ENCODE measurements around the gene LOXHD1.

LOXHD1 gene

GRCh38 chr18:46657115-46657955 lies at the start of gene LOXHD1:
Gene LOXHD1, minus strand, starts transcription at chr18:46657220. Its CDS starts 187 bp downstream, at chr18:46657033.
- no peak within 1 kb of the TSS for H3K27ac ChIP-seq
- no peak within 1 kb of the TSS for H3K4me3 ChIP-seq

GRCh38 chr18:46705521-46705920 lies 48.5 kb upstream of the LOXHD1 start:
- Histone ChIP-seq H3K27ac (no peak overlapping the region), H3K4me3 (no peak overlapping the region)

- H3K4me3 ChIP-seq = no peak overlapping the region
- H3K27ac ChIP-seq = no peak overlapping the region
Measured at GRCh38 chr18:46704816-46705215, 47.8 kb upstream of the LOXHD1 start.

GRCh38 chr18:46704189-46704588 lies 47.2 kb upstream of the LOXHD1 start:
- Histone ChIP-seq H3K27ac (no peak overlapping the region), H3K4me3 (no peak overlapping the region)

DNA sequence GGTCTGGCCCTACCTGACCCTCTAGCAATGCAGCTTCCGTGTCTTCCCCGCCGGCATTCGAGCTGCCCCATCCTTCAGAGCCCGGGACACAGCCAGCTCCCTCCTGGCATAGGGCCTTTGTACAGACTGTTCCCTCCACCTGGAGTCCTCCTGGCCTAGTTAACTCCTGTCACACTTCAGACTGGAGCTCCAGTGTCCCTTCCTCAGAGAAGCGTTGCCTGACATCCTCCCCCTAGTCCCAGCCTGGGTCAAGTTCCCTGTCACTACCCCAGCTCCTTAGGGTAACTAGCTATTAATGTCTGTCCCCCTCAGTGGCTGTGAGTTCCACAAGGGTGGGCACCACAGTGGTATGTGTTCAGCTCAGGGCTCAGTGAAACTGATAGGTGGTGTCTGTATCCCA lies 45.5 kb upstream of the LOXHD1 start:
- no peak overlapping the region for H3K27ac ChIP-seq
- H3K4me3 ChIP-seq = no peak overlapping the region

GRCh38 chr18:46700066-46700824 lies 43.2 kb upstream of the LOXHD1 start:
- no peak overlapping the region for H3K27ac ChIP-seq
- no peak overlapping the region for H3K4me3 ChIP-seq

DNA sequence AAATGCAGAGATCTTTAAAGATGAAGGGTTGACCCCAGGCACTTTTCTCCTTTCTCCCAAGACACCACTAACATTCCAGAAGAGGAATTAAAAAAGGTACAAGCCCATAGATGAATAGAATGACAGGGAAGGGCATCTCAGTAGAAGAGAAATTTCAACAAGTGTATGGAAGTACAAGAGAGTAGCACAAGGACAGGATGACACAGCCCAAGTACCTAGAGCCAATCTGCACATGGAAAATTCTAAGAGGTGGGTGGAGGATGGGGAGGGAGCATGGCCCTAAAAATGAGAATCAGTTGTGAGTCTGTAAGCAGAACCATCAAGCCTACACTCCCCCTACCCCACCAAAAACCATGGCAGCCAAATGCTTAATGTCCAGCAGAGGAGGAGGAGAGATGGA lies 39.7 kb upstream of the LOXHD1 start:
- H3K4me3 ChIP-seq = no peak overlapping the region
- no peak overlapping the region for H3K27ac ChIP-seq

DNA sequence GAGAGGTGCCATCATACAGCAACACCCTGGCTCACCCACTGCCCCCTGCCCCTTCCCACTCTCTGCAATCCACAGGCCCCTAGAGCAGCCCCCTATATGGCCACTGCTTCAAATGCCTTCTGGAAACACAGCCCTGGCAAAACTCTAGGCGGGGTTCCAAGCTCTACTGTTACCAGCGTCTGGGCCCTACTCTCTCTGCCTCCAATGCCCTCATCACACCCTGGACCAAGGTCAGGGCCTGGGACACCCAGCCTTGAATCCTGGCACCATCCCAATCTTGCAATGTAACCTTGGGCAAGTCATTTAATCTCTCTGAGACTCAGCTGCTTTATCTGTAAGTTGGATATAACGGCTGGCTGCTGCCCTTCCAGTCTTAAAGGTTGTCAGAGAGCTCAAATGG lies 39.2 kb upstream of the LOXHD1 start:
- no peak overlapping the region for H3K27ac ChIP-seq
- H3K4me3 ChIP-seq = no peak overlapping the region

- H3K4me3 ChIP-seq = no peak overlapping the region
- no peak overlapping the region for H3K27ac ChIP-seq
Measured at GRCh38 chr18:46693996-46694395, 37.0 kb upstream of the LOXHD1 start.

DNA sequence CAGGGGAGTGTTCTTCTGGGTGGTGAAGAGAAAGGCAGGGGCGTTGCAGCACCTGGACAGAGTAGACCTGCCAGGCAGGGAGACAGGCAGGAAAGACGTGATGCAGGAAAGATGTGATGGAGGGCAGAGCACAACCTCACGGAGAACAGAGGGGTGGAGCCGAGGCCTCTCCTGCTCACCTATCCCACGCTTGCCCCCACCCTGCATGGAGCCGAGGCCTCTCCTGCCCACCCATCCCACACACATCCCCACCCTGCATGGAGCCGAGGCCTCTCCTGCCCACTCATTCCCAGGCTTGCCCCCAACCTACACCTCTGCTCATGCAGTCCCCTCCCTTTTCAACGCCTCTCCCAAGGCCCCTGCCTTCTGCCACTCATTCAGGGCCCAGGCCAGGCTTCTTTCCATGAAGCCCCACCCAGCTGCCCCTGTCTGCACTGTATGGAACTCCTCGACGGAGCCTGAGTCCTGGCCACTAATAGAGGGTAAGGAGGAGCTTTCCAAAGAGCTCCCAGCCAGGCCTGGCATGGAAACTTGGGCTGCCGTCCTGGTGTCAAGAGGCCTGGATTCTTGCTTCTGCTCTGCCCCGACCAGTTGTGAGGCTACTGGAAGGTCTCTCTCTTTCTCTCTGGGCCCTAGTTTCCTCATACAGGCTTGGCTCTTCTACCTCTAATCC lies 32.0 kb upstream of the LOXHD1 start:
- no peak overlapping the region for H3K4me3 ChIP-seq

DNA sequence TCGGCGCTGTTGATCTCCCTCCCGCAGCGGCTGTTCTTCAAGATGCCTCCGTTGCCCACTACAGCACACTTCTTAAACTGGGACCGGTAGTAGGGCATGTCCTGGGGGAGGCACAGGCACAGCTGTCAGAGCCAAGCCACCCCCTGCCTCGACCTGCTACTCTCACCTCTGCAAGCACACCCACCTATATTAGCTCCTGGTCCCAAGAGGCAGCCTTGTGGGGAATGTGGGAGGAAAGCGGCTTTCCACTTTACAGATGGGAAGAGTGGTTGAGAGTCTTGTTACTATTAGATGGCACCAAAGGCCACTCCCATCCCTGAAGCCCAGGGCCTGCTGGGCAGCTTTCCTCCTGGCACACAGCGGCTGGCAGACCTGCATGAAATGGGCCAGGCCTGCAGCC lies 29.2 kb upstream of the LOXHD1 start:
- H3K27ac ChIP-seq = no peak overlapping the region
- H3K4me3 ChIP-seq = no peak overlapping the region

More for the DNA sequence above, 32.0 kb upstream of the LOXHD1 start:
- H3K27ac ChIP-seq = no peak overlapping the region

DNA sequence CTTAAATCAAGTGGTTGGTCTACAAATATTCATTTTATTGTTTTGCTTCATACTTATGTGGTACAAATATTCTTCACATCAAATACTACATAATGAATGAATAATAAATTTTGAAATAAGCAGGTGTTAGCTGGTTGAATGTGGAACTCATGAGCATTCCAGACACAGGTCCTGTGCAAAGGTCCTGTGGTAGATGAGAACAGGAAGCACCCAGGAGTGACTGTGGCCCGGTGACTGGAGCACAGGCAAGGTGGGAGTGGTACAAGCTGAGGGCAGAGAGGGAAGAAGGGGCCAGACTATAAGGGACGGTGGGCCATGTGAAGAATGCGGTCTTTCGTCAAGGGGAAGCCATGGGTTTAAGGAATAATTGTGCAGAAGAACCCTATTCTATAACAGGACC lies 26.2 kb upstream of the LOXHD1 start:
- H3K4me3 ChIP-seq = no peak overlapping the region
- no peak overlapping the region for H3K27ac ChIP-seq

DNA sequence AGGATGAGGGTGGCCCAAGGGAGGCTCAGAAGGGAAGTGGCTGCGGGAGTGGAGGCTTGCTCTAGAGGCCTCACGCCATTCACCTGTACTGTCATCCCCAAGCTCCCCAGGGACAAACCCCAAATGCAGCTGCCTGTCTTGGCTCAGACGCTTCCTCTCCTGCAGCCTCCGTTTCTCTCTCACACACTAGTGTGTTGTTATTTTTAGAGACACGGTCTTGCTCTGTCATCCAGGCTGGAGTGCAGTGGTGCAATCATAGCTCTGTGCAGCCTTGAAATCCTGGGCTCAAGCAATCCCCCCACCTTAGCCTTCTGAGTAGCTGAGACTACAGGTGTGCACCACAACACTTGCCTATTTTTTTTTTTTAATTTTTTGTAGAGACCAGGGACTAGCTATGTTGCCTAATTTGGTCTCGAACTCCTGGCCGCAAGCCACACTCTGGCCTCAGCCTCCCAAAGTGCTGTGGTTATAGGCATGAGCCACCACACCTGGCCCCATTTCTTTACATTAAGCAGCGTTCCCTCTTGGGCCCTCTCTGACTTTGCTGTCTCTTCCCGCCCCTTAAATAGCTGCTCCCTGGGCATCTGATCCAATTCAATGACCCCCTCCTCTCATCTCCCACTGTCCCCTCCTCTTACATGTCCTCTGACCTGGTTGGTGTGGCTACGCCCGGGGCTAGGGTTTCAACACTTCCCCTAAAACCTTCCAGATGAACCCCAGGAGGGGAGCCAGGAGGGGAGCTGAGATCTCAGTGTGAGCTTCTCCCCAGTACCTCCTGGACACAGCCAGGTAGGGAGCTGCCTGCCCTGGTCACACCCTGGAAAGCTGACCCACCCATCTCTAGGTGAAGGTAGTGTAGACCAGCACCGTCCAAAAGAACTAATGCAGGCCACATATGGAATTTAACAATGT lies 24.0 kb upstream of the LOXHD1 start:
- Histone ChIP-seq H3K4me3 (no peak overlapping the region), H3K27ac (no peak overlapping the region)

GRCh38 chr18:46679846-46680598 lies 23.0 kb upstream of the LOXHD1 start:
- no peak overlapping the region for H3K4me3 ChIP-seq
- no peak overlapping the region for H3K27ac ChIP-seq

DNA sequence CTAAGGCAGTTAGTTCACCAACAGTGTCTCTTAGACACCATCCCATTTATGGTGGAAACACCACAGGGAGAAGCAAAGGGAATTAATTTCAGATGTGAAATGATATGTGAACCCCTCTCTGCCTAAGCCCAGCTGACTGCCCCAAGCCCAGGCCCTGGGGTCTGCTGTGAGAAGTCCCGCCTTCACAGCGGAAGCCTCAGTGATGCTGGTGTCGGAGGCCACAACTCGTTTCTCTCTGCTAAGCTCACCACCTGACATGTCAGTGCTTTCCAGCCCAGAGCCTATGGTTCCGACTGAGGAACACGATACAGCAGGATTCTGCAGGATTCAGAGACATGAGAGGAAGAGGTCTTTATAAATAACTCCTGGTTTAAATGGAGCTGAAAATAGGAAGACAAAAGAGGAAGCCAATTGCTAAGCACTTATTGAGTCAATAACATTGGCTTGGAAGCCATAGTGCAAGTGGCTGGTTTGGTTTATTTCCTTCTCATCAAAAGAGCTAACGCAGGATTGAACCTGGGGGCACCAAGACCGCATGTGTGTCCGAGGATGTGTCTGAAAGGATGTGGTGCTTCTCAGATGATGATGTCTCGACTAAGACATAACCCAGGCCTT lies 21.9 kb upstream of the LOXHD1 start:
- Histone ChIP-seq H3K4me3 (no peak overlapping the region), H3K27ac (no peak overlapping the region)

- Histone ChIP-seq H3K27ac (no peak overlapping the region), H3K4me3 (no peak overlapping the region)
Measured at GRCh38 chr18:46678041-46678440, 21.0 kb upstream of the LOXHD1 start.

DNA sequence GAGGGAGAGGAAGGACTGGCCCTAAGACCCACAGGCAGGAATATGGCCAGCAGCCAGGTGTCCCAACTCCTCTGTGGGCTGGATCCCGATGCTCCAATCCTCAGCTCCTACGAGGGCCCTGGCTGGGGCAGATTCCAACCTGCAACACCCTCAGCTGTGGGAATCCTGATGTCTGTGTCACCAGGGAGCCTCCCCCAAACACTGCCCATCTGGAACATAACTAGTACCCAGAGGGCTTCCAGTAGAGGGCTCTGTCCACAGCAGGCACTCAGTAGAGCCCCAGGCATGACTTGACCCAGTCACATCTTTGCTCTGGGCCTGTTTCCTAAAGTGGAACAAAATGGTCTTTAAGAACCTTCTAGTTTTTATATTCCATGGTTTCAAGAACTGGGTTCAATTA lies 20.6 kb upstream of the LOXHD1 start:
- no peak overlapping the region for H3K27ac ChIP-seq
- no peak overlapping the region for H3K4me3 ChIP-seq

- no peak overlapping the region for H3K27ac ChIP-seq
Measured at GRCh38 chr18:46676182-46676835, 19.3 kb upstream of the LOXHD1 start.

More at GRCh38 chr18:46676182-46676835, 19.3 kb upstream of the LOXHD1 start:
- H3K4me3 ChIP-seq = no peak overlapping the region
